SK-N-SH treated with all-trans-retinoic acid at 6 μM for 48 hours (cell line): ENCODE measurements around the gene CALN1.

ENCODE experiments used
- ARNTL ChIP-seq: fragments of 450-650 bp; formaldehyde crosslinking; IDR thresholded peaks from 2 replicates; pipeline ENCODE4 v1.5.0; 2020; ENCODE audit warnings: low read depth, mild to moderate bottlenecking, moderate library complexity, borderline replicate concordance
- CSDC2 ChIP-seq: fragments of 250-450 bp; sonication (Bioruptor Pico); IDR thresholded peaks from 2 replicates; pipeline ENCODE4 v1.5.0; 2020; ENCODE audit warnings: mild to moderate bottlenecking, moderate library complexity
- CSRNP3 ChIP-seq: fragments of 250-450 bp; sonication (Bioruptor Pico); IDR thresholded peaks from 2 replicates; pipeline ENCODE4 v1.5.1; 2021; ENCODE audit warnings: mild to moderate bottlenecking, moderate library complexity
- ESRRG ChIP-seq: fragments of 250-450 bp; sonication (Bioruptor Pico); IDR thresholded peaks from 2 replicates; pipeline ENCODE4 v1.6.1; 2021; ENCODE audit warnings: mild to moderate bottlenecking
- OSR1 ChIP-seq: fragments of 250-450 bp; sonication (Bioruptor Pico); IDR thresholded peaks from 2 replicates; pipeline ENCODE4 v1.8.0; 2022; ENCODE audit warnings: moderate library complexity, mild to moderate bottlenecking, inconsistent platforms
- PATZ1 ChIP-seq: fragments of 250-450 bp; sonication (Bioruptor Pico); IDR thresholded peaks from 2 replicates; pipeline ENCODE4 v1.8.0; 2020; ENCODE audit warnings: mild to moderate bottlenecking, moderate library complexity, borderline replicate concordance
- POU6F1 ChIP-seq: fragments of 250-450 bp; sonication (Bioruptor Pico); IDR thresholded peaks from 2 replicates; pipeline ENCODE4 v1.8.0; 2021; ENCODE audit warnings: low read depth, mild to moderate bottlenecking, moderate library complexity, borderline replicate concordance
- PPARA ChIP-seq: fragments of 250-450 bp; sonication (Bioruptor Pico); IDR thresholded peaks from 2 replicates; pipeline ENCODE4 v1.5.0; 2020; ENCODE audit warnings: mild to moderate bottlenecking, borderline replicate concordance
- RARB ChIP-seq: fragments of 250-450 bp; sonication (Bioruptor Pico); IDR thresholded peaks from 2 replicates; pipeline ENCODE4 v1.8.0; 2021; ENCODE audit warnings: mild to moderate bottlenecking, moderate library complexity
- TCF4 ChIP-seq: fragments of 250-450 bp; sonication (Bioruptor Pico); IDR thresholded peaks from 2 replicates; pipeline ENCODE4 v1.8.0; 2021; ENCODE audit warnings: mild to moderate bottlenecking, moderate library complexity, borderline replicate concordance
- TOX ChIP-seq: fragments of 250-450 bp; sonication (Bioruptor Pico); IDR thresholded peaks from 2 replicates; pipeline ENCODE4 v1.8.0; 2021; ENCODE audit warnings: mild to moderate bottlenecking, moderate library complexity, borderline replicate concordance
- ZC3H10 ChIP-seq: fragments of 250-450 bp; sonication (Bioruptor Pico); IDR thresholded peaks from 2 replicates; pipeline ENCODE4 v1.5.1; 2021; ENCODE audit warnings: mild to moderate bottlenecking, moderate library complexity
- ZFP3 ChIP-seq: fragments of 250-450 bp; sonication (Bioruptor Pico); IDR thresholded peaks from 2 replicates; pipeline ENCODE4 v1.5.0; 2020; ENCODE audit warnings: mild to moderate bottlenecking, moderate library complexity
- ZNF70 ChIP-seq: fragments of 450-650 bp; formaldehyde crosslinking; IDR thresholded peaks from 2 replicates; pipeline ENCODE4 v1.5.0; 2020; ENCODE audit warnings: mild to moderate bottlenecking, moderate library complexity

- no peak for TF ChIP-seq TCF4
- no peak for TF ChIP-seq ARNTL (CRISPR knock-in tag)
- TF ChIP-seq ESRRG: no peak
- no peak for TF ChIP-seq CSDC2
- no peak for TF ChIP-seq PPARA
- TF ChIP-seq ZC3H10: no peak
- TF ChIP-seq CSRNP3 (CRISPR knock-in tag): no peak
- no peak for TF ChIP-seq OSR1
- no peak for TF ChIP-seq POU6F1 (CRISPR knock-in tag)
- no peak for TF ChIP-seq ZNF70 (CRISPR knock-in tag)
- no peak for TF ChIP-seq RARB (CRISPR knock-in tag)
- TF ChIP-seq ZFP3 (CRISPR knock-in tag): no peak
- no peak for TF ChIP-seq TOX
- no peak for TF ChIP-seq PATZ1 (CRISPR knock-in tag)
Observed at GRCh38 chr7:72101444-72101843, 310.7 kb downstream of the CALN1 start.
